HL-60 (cell line): ENCODE measurements around the gene HAL.

ENCODE experiments used
- DNase-seq, 2 experiments: peaks; one replicate each; pipeline ENCODE4 v3.0.0-alpha.2; 2010 to 2020; ENCODE audit warnings: low read depth in 1 of 2, low spot score in 1 of 2
- H3K27ac ChIP-seq: fragments of 250-450 bp; sonication (Bioruptor Pico); replicated peaks from 2 replicates; pipeline ENCODE4 v1.5.1; 2020; ENCODE audit warnings: mild to moderate bottlenecking, moderate library complexity
- H3K27me3 ChIP-seq: fragments of 250-450 bp; sonication (Bioruptor Pico); 2 replicates; pipeline ENCODE4 v1.5.1; 2021; ENCODE audit warnings: mild to moderate bottlenecking, moderate library complexity; ENCODE audit not compliant: insufficient read depth, poor library complexity, severe bottlenecking
- H3K4me3 ChIP-seq: replicated peaks from 2 replicates; pipeline ENCODE4 v1.5.1; 2011; ENCODE audit warnings: mild to moderate bottlenecking, control low read depth, low read length; ENCODE audit not compliant: insufficient read depth
- CTCF ChIP-seq: IDR thresholded peaks from one replicate; pipeline ENCODE4 v1.5.1; 2011; ENCODE audit warnings: low read length, control low read depth, inconsistent platforms; ENCODE audit not compliant: insufficient read depth
- GABPA ChIP-seq: IDR thresholded peaks from 2 replicates; pipeline ENCODE4 v1.6.1; 2012; ENCODE audit warnings: low read depth
- POLR2AphosphoS5 ChIP-seq: IDR thresholded peaks from 2 replicates; pipeline ENCODE4 v1.6.1; 2012; ENCODE audit warnings: low read depth
- REST ChIP-seq: IDR thresholded peaks from 2 replicates; pipeline ENCODE4 v1.6.1; 2012; ENCODE audit warnings: low read depth; ENCODE audit not compliant: insufficient replicate concordance
- SPI1 ChIP-seq: IDR thresholded peaks from 2 replicates; pipeline ENCODE4 v1.6.1; 2012; ENCODE audit warnings: low read depth, mild to moderate bottlenecking, borderline replicate concordance

Gene HAL

GRCh38 chr12:95988506-95989275 is 7.5 kb downstream of the HAL start:
- no peak overlapping the region for H3K27ac ChIP-seq
- TF ChIP-seq REST, result no peak
- no peak for TF ChIP-seq SPI1
- TF ChIP-seq GABPA, result no peak
- TF ChIP-seq POLR2AphosphoS5, result no peak
- no peak for TF ChIP-seq CTCF

GRCh38 chr12:95986635-95987570 is 9.2 kb downstream of the HAL start:
- H3K27ac ChIP-seq, result no peak overlapping the region
- H3K4me3 ChIP-seq, result no peak overlapping the region
- no peak for TF ChIP-seq GABPA
- TF ChIP-seq POLR2AphosphoS5, result no peak
- TF ChIP-seq SPI1, result no peak
- no peak for TF ChIP-seq CTCF
- TF ChIP-seq REST, result no peak
- H3K27me3 ChIP-seq, result no peaks in the 10 kb centered on the region
- no peak for DNase-seq

More at GRCh38 chr12:95988506-95989275, 7.5 kb downstream of the HAL start:
- no peak for DNase-seq
- Histone ChIP-seq H3K4me3 (no peak overlapping the region), H3K27me3 (no peaks in the 10 kb centered on the region)

GRCh38 chr12:95984682-95985081 is 11.5 kb downstream of the HAL start:
- Histone ChIP-seq H3K4me3 (no peak overlapping the region), H3K27ac (no peak overlapping the region), H3K27me3 (no peaks in the 10 kb centered on the region)
- no peak for DNase-seq
- TF ChIP-seq CTCF (no peak), GABPA (no peak), POLR2AphosphoS5 (no peak), REST (no peak), SPI1 (no peak)
